HG03103 (cell line): ENCODE data around the gene CABP4.
A peak's percentile ranks its signal among the peaks of the same experiment; 100 is the strongest.

ENCODE experiments used
- ATAC-seq: cut with Tn5 transposase; IDR thresholded peaks from one replicate; pipeline ENCODE4 v1.9.1; 2021; ENCODE audit warnings: low read depth; ENCODE audit not compliant: unreplicated experiment

CABP4 gene

GRCh38 chr11:67505605-67506396 is 50.6 kb downstream of the CABP4 start:
- no peak for ATAC-seq

GRCh38 chr11:67506426-67507051 is 51.4 kb downstream of the CABP4 start:
- ATAC-seq: no peak

DNA sequence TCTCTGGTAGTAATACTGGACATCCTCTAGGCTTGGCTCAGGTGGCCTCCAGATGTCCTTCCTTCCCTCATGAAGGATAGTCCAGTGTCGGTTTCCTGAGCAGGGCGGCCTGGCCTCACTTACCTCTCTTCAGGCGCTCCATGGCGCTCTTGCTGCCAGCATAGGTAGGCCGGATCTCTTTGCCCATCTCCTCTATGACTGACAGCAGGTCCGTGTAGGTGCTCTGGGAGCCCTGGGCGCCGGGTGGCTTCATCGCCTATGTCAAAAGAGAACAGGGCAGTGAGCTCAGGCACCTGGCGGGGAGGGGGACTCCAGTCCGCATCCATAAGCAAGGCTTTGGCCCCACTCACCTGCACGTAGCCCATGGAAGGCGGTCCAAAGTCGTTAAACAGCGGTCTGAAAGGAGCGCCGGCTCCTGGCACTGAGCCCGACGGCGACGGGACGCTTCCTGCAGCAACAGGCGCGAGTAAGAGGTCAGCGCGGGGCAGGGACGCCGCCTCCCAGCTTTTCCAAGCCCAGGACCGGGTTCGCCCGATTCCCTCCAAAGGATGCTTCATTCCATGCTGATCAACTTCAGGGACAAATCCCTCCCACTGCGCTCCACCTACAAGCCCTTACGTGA is 52.2 kb downstream of the CABP4 start:
- no peak for ATAC-seq

- peak; percentile 65 for ATAC-seq
These were observed 52.8 kb downstream of the CABP4 start, which contains the start of gene CDK2AP2 for GRCh38 chr11:67507864-67508485. Gene CDK2AP2 (minus strand): TSS chr11:67508162. CDS start chr11:67508082, 80 bp downstream.

- peak; percentile 37 for ATAC-seq
These were observed 53.5 kb downstream of the CABP4 start for GRCh38 chr11:67508486-67509121.

GRCh38 chr11:67510023-67510345 is 54.8 kb downstream of the CABP4 start:
- no peak for ATAC-seq
